ENCODE data around the gene FAM53B.
"Not testable (repeated sequence)": the region's sequence is repeated elsewhere in the genome, so short reads cannot be mapped to it uniquely, and the experiment has no call there.

The FAM53B gene

GRCh38 chr10:124610186-124610585 lies 134.0 kb downstream of the FAM53B start:
- not testable (repeated sequence) for DNase-seq (ENCODE audit: low read depth in 2 of 2)

- DNase-seq (ENCODE audit: low read depth in 2 of 2): no peak
Observed at GRCh38 chr10:124609698-124610097, 134.5 kb downstream of the FAM53B start.

- DNase-seq (ENCODE audit: low read depth in 2 of 2): no peak
Observed at GRCh38 chr10:124608093-124608721, 136.0 kb downstream of the FAM53B start.

- no peak for DNase-seq (ENCODE audit: low read depth in 2 of 2)
Observed at GRCh38 chr10:124607693-124608092, 136.5 kb downstream of the FAM53B start.

- DNase-seq (ENCODE audit: low read depth in 2 of 2): no peak
Observed at GRCh38 chr10:124606822-124607221, 137.4 kb downstream of the FAM53B start.

GRCh38 chr10:124605856-124606812 lies 138.0 kb downstream of the FAM53B start:
- DNase-seq (ENCODE audit: low read depth in 2 of 2): no peak

- DNase-seq (ENCODE audit: low read depth in 2 of 2): no peak
Observed at GRCh38 chr10:124605481-124605855, 138.7 kb downstream of the FAM53B start.

GRCh38 chr10:124605001-124605370 lies 139.2 kb downstream of the FAM53B start:
- no peak for DNase-seq (ENCODE audit: low read depth in 2 of 2)

GRCh38 chr10:124604214-124605000 lies 139.8 kb downstream of the FAM53B start:
- DNase-seq (ENCODE audit: low read depth in 2 of 2): no peak

- no peak for DNase-seq (ENCODE audit: low read depth in 2 of 2)
Observed at GRCh38 chr10:124603376-124604213, 140.6 kb downstream of the FAM53B start.

GRCh38 chr10:124602646-124603365 lies 141.4 kb downstream of the FAM53B start:
- DNase-seq (ENCODE audit: low read depth in 2 of 2): no peak

GRCh38 chr10:124602121-124602561 lies 142.0 kb downstream of the FAM53B start:
- no peak for DNase-seq (ENCODE audit: low read depth in 2 of 2)

- no peak for DNase-seq (ENCODE audit: low read depth in 2 of 2)
Observed at GRCh38 chr10:124601431-124602120, 142.6 kb downstream of the FAM53B start.

GRCh38 chr10:124601016-124601415 lies 143.2 kb downstream of the FAM53B start:
- DNase-seq (ENCODE audit: low read depth in 2 of 2): no peak

GRCh38 chr10:124600051-124600880 lies 143.9 kb downstream of the FAM53B start:
- no peak for DNase-seq (ENCODE audit: low read depth in 2 of 2)

- DNase-seq (ENCODE audit: low read depth in 2 of 2): no peak
Observed at GRCh38 chr10:124599588-124600050, 144.6 kb downstream of the FAM53B start.

- DNase-seq (ENCODE audit: low read depth in 2 of 2): no peak
Observed at GRCh38 chr10:124598773-124599587, 145.2 kb downstream of the FAM53B start.

GRCh38 chr10:124598196-124598595 lies 146.0 kb downstream of the FAM53B start:
- DNase-seq (ENCODE audit: low read depth in 2 of 2): no peak
